GM19328 (cell line): ENCODE data around the gene MUC7.
"Not testable (repeated sequence)": the region's sequence is repeated elsewhere in the genome, so short reads cannot be mapped to it uniquely, and the experiment has no call there.

ENCODE experiments used
- ATAC-seq: cut with Tn5 transposase; IDR thresholded peaks from one replicate; pipeline ENCODE4 v1.9.1; 2021; ENCODE audit warnings: mild to moderate bottlenecking, moderate library complexity; ENCODE audit not compliant: unreplicated experiment

Gene MUC7

DNA sequence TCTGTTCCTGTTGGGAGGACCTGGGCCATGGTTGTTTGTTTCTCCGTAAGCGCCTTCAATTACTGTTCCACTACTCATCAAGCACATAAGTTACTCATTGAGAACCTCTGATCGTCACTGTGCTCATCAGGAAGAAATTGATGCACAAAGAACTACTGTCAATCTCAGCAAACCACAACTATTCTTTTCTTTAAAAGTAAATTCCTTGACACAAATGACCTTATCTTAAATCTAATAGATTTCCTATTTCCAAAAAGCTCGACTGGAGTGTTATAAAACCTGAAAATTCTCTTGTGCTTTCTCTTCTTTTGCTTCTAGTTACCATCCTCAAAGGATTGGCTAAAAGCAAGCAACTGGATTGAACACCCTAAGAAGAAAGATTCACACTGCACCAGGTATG lies at the start of gene MUC7:
Gene MUC7 (plus strand): TSS at position 301 of the 400 bp plus-strand sequence. CDS start 1,825 bp downstream, outside the sequence.
- no peak for ATAC-seq

- no peak for ATAC-seq
Observed at GRCh38 chr4:70425306-70425705, 46.7 kb upstream of the MUC7 start.

- no peak for ATAC-seq
Observed at GRCh38 chr4:70426789-70427188, 45.2 kb upstream of the MUC7 start.

GRCh38 chr4:70437197-70437596 lies 34.8 kb upstream of the MUC7 start:
- ATAC-seq, result no peak

DNA sequence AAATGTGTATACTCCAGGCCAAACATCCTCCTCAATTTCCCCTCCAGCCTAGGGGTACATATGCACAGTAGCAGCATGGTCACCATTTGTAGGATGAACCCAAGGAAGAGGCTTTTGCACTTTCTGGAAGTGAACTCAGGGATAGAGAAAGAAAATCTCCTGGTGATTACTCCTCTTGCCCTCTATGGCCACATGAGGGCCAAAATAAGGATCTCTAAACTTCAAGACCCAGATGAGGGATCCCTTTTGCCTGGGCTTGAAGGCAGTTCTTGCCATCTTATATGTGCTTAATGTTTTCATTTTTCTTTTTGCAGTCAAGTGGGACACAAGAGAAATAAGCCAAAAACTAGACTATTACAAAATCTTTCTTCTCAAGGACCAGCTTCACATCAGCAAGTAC lies 29.5 kb upstream of the MUC7 start:
- ATAC-seq, result no peak

DNA sequence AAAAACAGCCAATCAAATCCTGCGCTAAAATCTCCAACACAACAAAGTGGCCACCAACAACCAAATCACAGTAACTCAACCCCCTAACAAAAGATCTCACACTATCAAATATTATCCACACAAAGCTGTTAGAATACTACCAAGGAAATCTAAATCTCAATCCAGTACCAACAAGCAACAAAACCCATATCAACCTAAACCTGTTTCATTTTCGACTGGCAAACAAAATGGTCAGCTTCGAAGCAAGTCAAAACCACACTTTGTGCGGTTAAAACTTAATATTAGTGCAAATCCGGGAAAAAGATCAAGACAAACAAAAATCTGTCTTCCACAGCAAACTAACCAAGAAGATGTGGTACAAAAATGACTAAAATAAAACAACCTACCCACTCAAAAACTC lies 28.7 kb upstream of the MUC7 start:
- no peak for ATAC-seq

- no peak for ATAC-seq
Observed at GRCh38 chr4:70449220-70449619, 22.8 kb upstream of the MUC7 start.

- no peak for ATAC-seq
Observed at GRCh38 chr4:70452946-70453345, 19.1 kb upstream of the MUC7 start.

DNA sequence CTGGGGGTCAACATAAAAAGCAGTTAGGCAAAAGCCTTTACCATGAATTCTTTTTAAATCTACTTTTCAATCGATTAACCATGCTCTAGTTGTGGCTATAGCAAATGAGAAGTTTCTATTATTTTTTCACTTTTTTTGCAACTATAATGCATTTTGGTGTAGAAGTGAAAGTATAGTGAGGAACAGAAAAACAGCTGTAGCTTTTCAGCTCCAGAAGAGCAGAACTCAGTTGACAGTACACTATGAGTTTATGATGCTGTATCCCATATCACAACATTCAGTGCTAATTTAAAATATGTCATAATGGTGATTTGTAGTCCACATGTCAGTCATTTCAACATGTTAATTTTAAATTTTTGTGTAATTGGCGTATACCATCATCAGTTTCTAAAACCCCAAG lies 8.7 kb upstream of the MUC7 start:
- ATAC-seq, result no peak

GRCh38 chr4:70473679-70474078 lies 1.7 kb downstream of the MUC7 start:
- ATAC-seq, result no peak

GRCh38 chr4:70488748-70489147 lies 16.8 kb downstream of the MUC7 start:
- no peak for ATAC-seq

- no peak for ATAC-seq
Observed at GRCh38 chr4:70496231-70496630, 24.2 kb downstream of the MUC7 start.

DNA sequence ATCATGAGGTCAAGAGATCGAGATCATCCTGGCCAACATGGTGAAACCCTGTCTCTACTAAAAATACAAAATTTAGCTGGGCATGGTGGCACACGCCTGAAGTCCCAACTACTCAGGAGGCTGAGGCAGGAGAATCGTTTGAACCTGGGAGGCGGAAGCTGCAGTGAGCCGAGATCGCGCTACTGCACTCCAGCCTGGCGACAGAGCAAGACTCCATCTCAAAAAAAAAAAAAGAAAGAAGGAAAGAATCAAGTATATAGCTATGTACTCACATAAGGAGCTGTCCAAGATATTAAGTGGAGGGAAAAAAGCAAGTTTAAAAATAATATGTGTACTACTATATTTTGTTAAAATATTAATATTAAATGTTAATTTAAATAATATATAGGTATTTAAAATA lies 29.8 kb downstream of the MUC7 start:
- not testable (repeated sequence) for ATAC-seq

GRCh38 chr4:70504733-70505132 lies 32.7 kb downstream of the MUC7 start:
- no peak for ATAC-seq

GRCh38 chr4:70505151-70505748 lies 33.3 kb downstream of the MUC7 start:
- ATAC-seq, result peak; percentile 95

DNA sequence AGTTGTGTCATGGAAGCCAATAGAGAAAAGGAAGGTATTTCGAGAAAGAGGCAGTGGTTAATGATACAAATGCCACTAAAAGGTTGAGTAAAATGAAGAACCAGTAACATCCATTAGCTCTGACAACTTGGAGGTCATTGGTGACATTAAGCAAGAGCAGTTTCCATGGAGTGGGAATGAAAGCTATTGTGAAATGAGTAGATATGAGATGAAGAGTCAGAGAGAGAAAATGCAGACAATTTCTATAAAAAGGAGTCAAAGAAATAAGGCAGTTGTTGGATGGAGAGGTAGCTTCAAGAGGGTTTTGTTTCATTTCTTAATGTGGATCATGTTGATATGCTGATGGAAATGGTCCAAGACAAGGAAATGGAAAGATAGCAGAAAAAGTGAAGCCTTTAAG lies 36.8 kb downstream of the MUC7 start:
- no peak for ATAC-seq

- no peak for ATAC-seq
Observed at GRCh38 chr4:70511365-70511764, 39.4 kb downstream of the MUC7 start.

DNA sequence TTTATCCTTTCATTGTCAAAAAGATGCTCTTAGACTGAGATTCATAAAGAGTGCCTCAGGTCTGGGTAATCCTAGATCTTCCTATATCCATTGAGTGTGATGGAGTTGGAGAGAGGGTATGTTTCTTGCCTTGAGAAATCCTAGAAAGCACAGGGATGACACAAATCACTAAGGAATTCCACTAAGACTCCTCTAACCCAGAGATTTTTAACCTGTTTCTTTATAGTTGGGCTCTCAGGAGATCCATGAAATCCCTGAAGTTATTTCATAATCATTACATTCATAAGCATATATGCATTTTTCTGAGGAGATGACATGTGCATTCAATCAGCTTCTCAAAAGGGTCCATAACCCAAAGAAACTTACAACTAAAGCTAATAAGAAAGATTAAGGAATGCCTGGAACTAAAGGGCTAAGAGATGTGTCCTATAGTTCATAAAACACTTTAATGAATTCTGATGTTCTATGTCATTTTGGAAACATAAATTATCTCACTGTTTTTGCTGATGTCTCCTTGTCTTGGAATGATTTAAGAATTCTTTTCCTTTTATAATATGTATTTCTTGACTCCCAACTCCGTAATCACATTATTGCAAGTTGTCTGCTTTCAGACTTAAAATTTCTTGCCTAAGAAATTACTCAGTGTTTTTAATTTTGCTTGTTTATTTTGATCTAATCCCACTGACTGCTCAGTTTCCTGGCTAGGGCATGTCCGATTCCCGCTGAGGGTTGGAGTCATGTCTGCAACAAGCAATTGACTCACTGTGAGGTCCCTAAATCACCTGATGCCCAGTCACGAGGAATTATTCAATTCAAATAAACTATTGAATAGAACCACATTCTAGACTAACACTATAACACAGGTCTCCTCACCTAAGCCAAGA lies 43.6 kb downstream of the MUC7 start:
- ATAC-seq, result no peak

DNA sequence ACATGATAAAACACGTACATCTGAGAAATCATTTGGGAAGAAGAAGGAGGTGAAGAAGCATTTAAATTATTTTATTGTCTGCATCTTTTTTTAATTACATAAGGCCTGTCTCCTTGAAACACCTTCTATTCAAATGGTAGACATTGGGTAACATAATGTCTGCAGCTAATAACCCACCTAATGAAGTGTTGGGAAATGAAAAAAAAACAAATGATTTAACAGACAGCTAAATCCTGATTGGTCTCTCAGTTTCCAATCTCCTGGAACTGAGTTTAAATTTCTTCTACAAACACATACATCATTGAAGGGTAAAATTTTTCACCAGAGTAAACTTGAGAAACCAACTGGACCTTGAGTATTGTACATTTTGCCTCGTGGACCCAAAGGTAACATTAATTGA lies 46.3 kb downstream of the MUC7 start, which contains the start of gene AMTN:
Gene AMTN (plus strand): TSS at position 301 of the 400 bp plus-strand sequence. CDS start 209 bp downstream, outside the sequence.
- no peak for ATAC-seq

- ATAC-seq, result no peak
Observed at GRCh38 chr4:70518716-70519115, 46.7 kb downstream of the MUC7 start.

- ATAC-seq, result no peak
Observed at GRCh38 chr4:70522626-70523025, 50.6 kb downstream of the MUC7 start.

DNA sequence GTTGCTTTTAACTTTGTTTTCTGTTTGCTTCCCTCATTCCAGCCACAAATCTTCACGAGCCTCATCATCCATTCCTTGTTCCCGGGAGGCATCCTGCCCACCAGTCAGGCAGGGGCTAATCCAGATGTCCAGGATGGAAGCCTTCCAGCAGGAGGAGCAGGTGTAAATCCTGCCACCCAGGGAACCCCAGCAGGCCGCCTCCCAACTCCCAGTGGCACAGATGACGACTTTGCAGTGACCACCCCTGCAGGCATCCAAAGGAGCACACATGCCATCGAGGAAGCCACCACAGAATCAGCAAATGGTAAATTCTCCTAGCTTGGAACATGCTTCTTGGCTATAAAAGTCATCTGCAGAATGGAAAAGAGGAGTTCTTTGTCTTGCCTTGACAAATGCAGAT lies 59.0 kb downstream of the MUC7 start:
- ATAC-seq, result no peak
